ENCODE measurements around the gene PRTG. TPM values are rescaled to one million over a fixed set of nuclear protein-coding genes. Genes with fewer than 3 reads are reported as not detected.

PRTG gene
- total and polyA plus RNA-seq, 9 of the 15 experiments (the other 6 are each of a cell fraction or from before 2014, with no cell fraction given) = under 0.01 to 0.14 (median 0.06) TPM; not detected in 1

DNA sequence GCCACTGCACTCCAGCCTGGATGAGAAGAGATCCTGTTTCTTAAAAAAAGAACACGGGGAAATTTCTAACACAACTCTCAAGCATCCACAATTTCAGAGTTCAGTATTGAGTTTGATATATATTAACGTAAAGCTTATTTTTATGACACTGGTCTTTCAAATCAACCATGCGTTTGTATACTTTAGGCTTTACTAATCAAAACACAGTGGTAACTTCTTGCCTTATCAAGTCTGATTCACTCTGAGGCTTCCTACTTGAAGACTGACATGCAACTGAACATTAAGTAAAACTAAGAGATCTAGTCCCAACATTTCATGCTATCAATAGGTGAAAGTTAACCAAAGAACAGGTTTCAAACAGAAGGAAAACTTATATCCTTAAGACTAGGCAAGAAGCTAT, 46.7 kb downstream of the PRTG start:
- WGBS (ENCODE audit: insufficient coverage, low coverage, missing lambda C conversion rate) = 0% methylated on average over 3 of the region's 3 CpGs
- ChIA-PET CTCF (ENCODE audit: low intra/inter-chr PET ratio) (no interaction called here), POLR2A (interaction anchor here (1.5 kb wide), 1 partner anchor 212 kb away, joined by 3 read pairs; no protein-coding TSS in a partner anchor)
- intact Hi-C loops (cut with micrococcal nuclease) (no loop called here), in situ Hi-C loops (cut with MboI) (no loop called here)
- no peak overlapping the region for H3K9ac ChIP-seq (ENCODE audit: insufficient read depth in 1 of 2, low read depth in 2 of 2, low read length in 2 of 2)
- H3K27ac ChIP-seq (ENCODE audit: extremely low read depth, low read depth, low read length) = no peak overlapping the region
- H2AFZ ChIP-seq (ENCODE audit: low read depth, low read length) = no peak overlapping the region
- ATAC-seq = no peak
- H3K9me1 ChIP-seq (ENCODE audit: control insufficient read depth, insufficient read depth, low read length) = no peaks in the 10 kb centered on the region
- H3K9me3 ChIP-seq (replicated peaks; ENCODE audit: control insufficient read depth, insufficient read depth, low read depth, low read length) = no peaks in the 10 kb centered on the region
- H3K4me2 ChIP-seq (ENCODE audit: insufficient read depth, low read length) = no peak overlapping the region
- no peaks in the 10 kb centered on the region for H3K36me3 ChIP-seq (ENCODE audit: control insufficient read depth, insufficient read depth, low read length)
- no TSS peak for BruUV-seq (replicated peaks)
- TF ChIP-seq ZNF561 (CRISPR knock-in tag; conservative IDR thresholded peaks at IDR 0.05) (no peak), POLR2AphosphoS5 (IDR thresholded peaks at IDR 0.05; ENCODE audit: control insufficient read depth, insufficient read depth, low read depth, low read length) (no peak), SMARCA5 (IDR thresholded peaks at IDR 0.05) (no peak), HDAC1 (IDR thresholded peaks at IDR 0.05) (no peak), ZNF445 (CRISPR knock-in tag; IDR thresholded peaks at IDR 0.05; ENCODE audit: low read depth) (no peak), ZNF354B (CRISPR knock-in tag; IDR thresholded peaks at IDR 0.05) (no peak), OTX1 (CRISPR knock-in tag; IDR thresholded peaks at IDR 0.05) (no peak), FUS (optimal IDR thresholded peaks at IDR 0.05; ENCODE audit: low read depth, low read length) (no peak), HSF4 (CRISPR knock-in tag; IDR thresholded peaks at IDR 0.05; ENCODE audit: borderline replicate concordance) (no peak), NCOR1 (IDR thresholded peaks at IDR 0.05) (no peak), TAF15 (IDR thresholded peaks at IDR 0.05; ENCODE audit: low read depth, low read length) (no peak), TCF7L2 (IDR thresholded peaks at IDR 0.05; ENCODE audit: low read depth, low read length) (no peak), HNRNPH1 (optimal IDR thresholded peaks at IDR 0.05; ENCODE audit: low read depth, low read length) (no peak), TCF7 (IDR thresholded peaks at IDR 0.05; ENCODE audit: borderline replicate concordance) (no peak), EZH2 (IDR thresholded peaks at IDR 0.05; ENCODE audit: borderline replicate concordance, low read depth, low read length) (no peak), CBFA2T3 (IDR thresholded peaks at IDR 0.05) (no peak)
- TF ChIP-seq, protein P1, sequence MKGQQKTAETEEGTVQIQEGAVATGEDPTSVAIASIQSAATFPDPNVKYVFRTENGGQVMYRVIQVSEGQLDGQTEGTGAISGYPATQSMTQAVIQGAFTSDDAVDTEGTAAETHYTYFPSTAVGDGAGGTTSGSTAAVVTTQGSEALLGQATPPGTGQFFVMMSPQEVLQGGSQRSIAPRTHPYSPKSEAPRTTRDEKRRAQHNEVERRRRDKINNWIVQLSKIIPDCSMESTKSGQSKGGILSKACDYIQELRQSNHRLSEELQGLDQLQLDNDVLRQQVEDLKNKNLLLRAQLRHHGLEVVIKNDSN (CRISPR knock-in tag; IDR thresholded peaks at IDR 0.05) = no peak
- TF ChIP-seq, protein P2, sequence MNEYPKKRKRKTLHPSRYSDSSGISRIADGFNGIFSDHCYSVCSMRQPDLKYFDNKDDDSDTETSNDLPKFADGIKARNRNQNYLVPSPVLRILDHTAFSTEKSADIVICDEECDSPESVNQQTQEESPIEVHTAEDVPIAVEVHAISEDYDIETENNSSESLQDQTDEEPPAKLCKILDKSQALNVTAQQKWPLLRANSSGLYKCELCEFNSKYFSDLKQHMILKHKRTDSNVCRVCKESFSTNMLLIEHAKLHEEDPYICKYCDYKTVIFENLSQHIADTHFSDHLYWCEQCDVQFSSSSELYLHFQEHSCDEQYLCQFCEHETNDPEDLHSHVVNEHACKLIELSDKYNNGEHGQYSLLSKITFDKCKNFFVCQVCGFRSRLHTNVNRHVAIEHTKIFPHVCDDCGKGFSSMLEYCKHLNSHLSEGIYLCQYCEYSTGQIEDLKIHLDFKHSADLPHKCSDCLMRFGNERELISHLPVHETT (CRISPR knock-in tag; conservative IDR thresholded peaks at IDR 0.05 in 1 of 2, IDR thresholded peaks at IDR 0.05 in 1 of 2) = no peak
- no peaks in the 10 kb centered on the region for H3K4me1 ChIP-seq (replicated peaks in 1 of 2; ENCODE audit: control insufficient read depth in 2 of 2, insufficient read depth in 2 of 2, low read length in 2 of 2)
- no peaks in the 10 kb centered on the region for H4K20me1 ChIP-seq (replicated peaks; ENCODE audit: control insufficient read depth, insufficient read depth, low read length)
- FAIRE-seq = no peak
- H3K79me2 ChIP-seq (ENCODE audit: control insufficient read depth, insufficient read depth, low read length) = no peaks in the 10 kb centered on the region
- no peak overlapping the region for H3K4me3 ChIP-seq
- peaks cover 0 to 14% of the 10 kb centered on the region in 2 experiments; a peak in 2 of 5 replicates for H3K27me3 ChIP-seq (ENCODE audit: control insufficient read depth in 2 of 2, insufficient read depth in 2 of 2, low read length in 2 of 2)
- no peak for DNase-seq (ENCODE audit: extremely low read depth in 1 of 4, low spot score in 3 of 4)

Measured in K562 (cell line).